ENCODE results near the gene IPCEF1.

IPCEF1 gene

GRCh38 chr6:154356690-154357089 lies at the start of gene IPCEF1:
Gene IPCEF1, minus strand, starts transcription at chr6:154356803. Its CDS starts 90,856 bp downstream, at chr6:154265947.
- no peak within 1 kb of the TSS for H3K4me3 ChIP-seq (ENCODE audit: low read length)
- H3K9me3 ChIP-seq (ENCODE audit: control insufficient read depth, low read length): no peaks in the 10 kb centered on the region
- no peaks in the 10 kb centered on the region for H3K36me3 ChIP-seq (ENCODE audit: control insufficient read depth, insufficient read depth, low read length)
- H3K27me3 ChIP-seq (ENCODE audit: control insufficient read depth, insufficient read depth, low read length): no peaks in the 10 kb centered on the region
- H3K4me1 ChIP-seq (ENCODE audit: control insufficient read depth, insufficient read depth, low read length): no peaks in the 10 kb centered on the region
- H3K9ac ChIP-seq (ENCODE audit: low read length): no peak within 1 kb of the TSS

DNA sequence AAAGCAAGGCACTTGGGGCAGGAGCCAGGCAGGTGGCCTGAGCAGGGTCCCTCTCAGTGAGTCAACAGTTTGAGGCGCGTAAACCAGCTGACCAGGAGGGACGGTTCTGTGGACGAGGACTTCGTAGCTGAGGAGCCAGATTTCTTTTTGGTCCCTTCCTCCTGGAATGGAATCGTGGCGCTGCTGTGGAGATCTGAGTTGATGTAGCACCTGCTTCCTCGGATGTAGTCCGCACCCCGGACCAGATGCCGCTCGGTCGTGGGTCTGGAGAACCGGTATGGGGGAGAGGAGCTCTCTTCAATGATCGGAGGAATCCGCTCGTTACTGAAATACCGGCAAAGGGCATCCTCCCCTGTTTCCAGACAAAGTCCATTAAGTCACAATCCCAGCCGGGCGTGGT lies 49.7 kb upstream of the IPCEF1 start:
- Histone ChIP-seq H3K36me3 (ENCODE audit: control insufficient read depth, insufficient read depth, low read length) (no peaks in the 10 kb centered on the region), H3K27me3 (ENCODE audit: control insufficient read depth, insufficient read depth, low read length) (no peaks in the 10 kb centered on the region), H3K9me3 (ENCODE audit: control insufficient read depth, low read length) (no peaks in the 10 kb centered on the region), H3K9ac (ENCODE audit: low read length) (no peak overlapping the region), H3K4me1 (ENCODE audit: control insufficient read depth, insufficient read depth, low read length) (peaks cover 16% of the 10 kb centered on the region), H3K4me3 (ENCODE audit: low read length) (no peak overlapping the region)

- H3K27me3 ChIP-seq (ENCODE audit: control insufficient read depth, insufficient read depth, low read length): no peaks in the 10 kb centered on the region
- no peak overlapping the region for H3K4me3 ChIP-seq (ENCODE audit: low read length)
- peaks cover 6% of the 10 kb centered on the region for H3K4me1 ChIP-seq (ENCODE audit: control insufficient read depth, insufficient read depth, low read length)
- no peak overlapping the region for H3K9ac ChIP-seq (ENCODE audit: low read length)
- no peaks in the 10 kb centered on the region for H3K36me3 ChIP-seq (ENCODE audit: control insufficient read depth, insufficient read depth, low read length)
- H3K9me3 ChIP-seq (ENCODE audit: control insufficient read depth, low read length): no peaks in the 10 kb centered on the region
Observed at GRCh38 chr6:154404791-154405400, 48.3 kb upstream of the IPCEF1 start.

GRCh38 chr6:154403788-154404187 lies 47.2 kb upstream of the IPCEF1 start:
- no peaks in the 10 kb centered on the region for H3K9me3 ChIP-seq (ENCODE audit: control insufficient read depth, low read length)
- no peak overlapping the region for H3K4me3 ChIP-seq (ENCODE audit: low read length)
- peaks cover 6% of the 10 kb centered on the region for H3K4me1 ChIP-seq (ENCODE audit: control insufficient read depth, insufficient read depth, low read length)
- no peaks in the 10 kb centered on the region for H3K36me3 ChIP-seq (ENCODE audit: control insufficient read depth, insufficient read depth, low read length)
- no peaks in the 10 kb centered on the region for H3K27me3 ChIP-seq (ENCODE audit: control insufficient read depth, insufficient read depth, low read length)
- no peak overlapping the region for H3K9ac ChIP-seq (ENCODE audit: low read length)

DNA sequence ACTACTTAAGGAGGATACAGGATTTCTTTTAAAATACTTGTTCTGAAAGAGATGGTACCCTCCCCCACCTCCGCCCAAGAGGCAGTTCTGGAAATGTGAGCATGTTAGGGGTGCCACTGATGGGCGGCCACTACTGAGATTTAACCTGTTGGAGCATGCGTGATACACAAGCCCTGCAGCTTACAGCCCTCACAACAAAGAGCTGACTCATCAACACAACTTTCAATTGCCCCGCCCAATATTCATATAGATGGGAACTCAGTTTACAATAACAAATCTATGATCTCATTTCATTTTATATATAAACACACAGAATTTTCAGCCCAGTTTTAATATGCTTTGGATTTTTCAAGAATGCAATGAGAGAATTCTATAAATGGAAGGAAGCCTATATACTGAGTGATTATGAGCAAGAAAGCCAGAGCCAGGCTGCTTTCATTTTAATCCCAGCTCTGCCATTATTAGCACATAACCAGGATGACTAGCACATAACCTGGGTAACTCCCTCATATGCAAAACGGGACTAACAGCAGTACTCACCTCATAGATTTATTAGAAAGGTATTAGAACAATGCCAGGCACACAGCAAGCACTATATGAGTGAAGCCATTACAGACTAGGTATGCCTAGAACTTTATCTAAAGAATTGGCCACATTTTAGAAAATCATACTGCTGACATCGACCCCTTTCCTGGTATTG lies 45.6 kb upstream of the IPCEF1 start:
- no peaks in the 10 kb centered on the region for H3K36me3 ChIP-seq (ENCODE audit: control insufficient read depth, insufficient read depth, low read length)
- H3K4me1 ChIP-seq (ENCODE audit: control insufficient read depth, insufficient read depth, low read length): peaks cover 6% of the 10 kb centered on the region
- H3K4me3 ChIP-seq (ENCODE audit: low read length): no peak overlapping the region

GRCh38 chr6:154399097-154399496 lies 42.5 kb upstream of the IPCEF1 start:
- Histone ChIP-seq H3K4me1 (ENCODE audit: control insufficient read depth, insufficient read depth, low read length) (peaks cover 6% of the 10 kb centered on the region), H3K36me3 (ENCODE audit: control insufficient read depth, insufficient read depth, low read length) (no peaks in the 10 kb centered on the region), H3K9me3 (ENCODE audit: control insufficient read depth, low read length) (no peaks in the 10 kb centered on the region), H3K9ac (ENCODE audit: low read length) (no peak overlapping the region), H3K27me3 (ENCODE audit: control insufficient read depth, insufficient read depth, low read length) (no peaks in the 10 kb centered on the region), H3K4me3 (ENCODE audit: low read length) (no peak overlapping the region)

More for the DNA sequence above, 45.6 kb upstream of the IPCEF1 start:
- no peaks in the 10 kb centered on the region for H3K9me3 ChIP-seq (ENCODE audit: control insufficient read depth, low read length)
- no peak overlapping the region for H3K9ac ChIP-seq (ENCODE audit: low read length)
- no peaks in the 10 kb centered on the region for H3K27me3 ChIP-seq (ENCODE audit: control insufficient read depth, insufficient read depth, low read length)

DNA sequence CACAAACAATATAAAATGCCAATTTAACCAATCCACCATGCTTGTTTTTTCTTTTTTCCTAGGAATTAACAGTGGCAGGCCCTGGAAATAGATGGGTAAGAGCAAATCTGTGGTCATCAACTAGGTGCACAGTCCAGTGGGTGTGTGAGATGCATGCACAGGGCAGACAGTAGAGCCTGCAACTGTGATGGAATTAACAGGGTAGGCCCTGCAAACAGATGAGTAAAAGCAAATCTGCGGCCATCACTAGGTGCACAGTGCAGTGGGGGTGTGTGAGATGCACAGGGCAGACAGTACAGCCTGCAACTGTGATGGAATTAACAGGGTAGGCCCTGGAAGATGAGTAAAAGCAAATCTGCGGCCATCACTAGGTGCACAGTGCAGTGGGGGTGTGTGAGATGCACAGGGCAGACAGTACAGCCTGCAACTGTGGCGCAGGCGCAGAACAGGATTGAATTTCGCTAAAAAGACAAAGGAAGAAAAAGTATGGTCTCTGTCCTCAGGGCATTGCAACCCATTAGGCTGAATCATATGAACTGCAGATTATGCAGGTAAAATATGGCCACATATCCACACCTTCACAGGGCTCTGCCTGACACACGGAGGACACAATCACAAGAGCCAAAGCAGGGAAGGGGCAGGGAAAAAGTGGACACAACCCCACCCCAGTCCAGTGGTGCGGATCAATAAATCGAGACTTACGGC lies 41.0 kb upstream of the IPCEF1 start:
- no peak overlapping the region for H3K9ac ChIP-seq (ENCODE audit: low read length)
- H3K4me3 ChIP-seq (ENCODE audit: low read length): no peak overlapping the region
- no peaks in the 10 kb centered on the region for H3K9me3 ChIP-seq (ENCODE audit: control insufficient read depth, low read length)
- no peaks in the 10 kb centered on the region for H3K27me3 ChIP-seq (ENCODE audit: control insufficient read depth, insufficient read depth, low read length)
- no peaks in the 10 kb centered on the region for H3K36me3 ChIP-seq (ENCODE audit: control insufficient read depth, insufficient read depth, low read length)
- no peaks in the 10 kb centered on the region for H3K4me1 ChIP-seq (ENCODE audit: control insufficient read depth, insufficient read depth, low read length)

- Histone ChIP-seq H3K4me1 (ENCODE audit: control insufficient read depth, insufficient read depth, low read length) (no peaks in the 10 kb centered on the region), H3K9ac (ENCODE audit: low read length) (no peak overlapping the region), H3K4me3 (ENCODE audit: low read length) (no peak overlapping the region), H3K27me3 (ENCODE audit: control insufficient read depth, insufficient read depth, low read length) (no peaks in the 10 kb centered on the region), H3K36me3 (ENCODE audit: control insufficient read depth, insufficient read depth, low read length) (no peaks in the 10 kb centered on the region), H3K9me3 (ENCODE audit: control insufficient read depth, low read length) (no peaks in the 10 kb centered on the region)
Observed at GRCh38 chr6:154395878-154396277, 39.3 kb upstream of the IPCEF1 start.

DNA sequence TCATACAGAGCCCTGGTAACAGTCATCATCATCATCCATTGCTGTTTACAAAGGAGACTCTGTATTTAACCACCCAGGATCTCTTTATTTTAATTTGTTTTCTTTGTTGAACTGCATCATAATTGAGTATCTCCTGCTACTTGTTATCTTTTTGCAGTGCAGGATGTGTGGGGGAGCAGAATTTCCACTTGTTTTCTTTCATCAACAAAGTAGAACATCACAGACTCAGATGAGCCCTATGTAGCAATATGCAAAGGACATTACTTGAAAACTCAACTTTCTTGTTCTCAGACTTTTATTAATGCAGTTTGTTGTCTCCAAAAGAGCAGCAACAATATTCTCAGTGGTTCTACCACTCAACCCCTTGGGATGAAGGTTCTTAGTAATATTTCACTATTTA lies 38.7 kb upstream of the IPCEF1 start:
- H3K36me3 ChIP-seq (ENCODE audit: control insufficient read depth, insufficient read depth, low read length): no peaks in the 10 kb centered on the region
- H3K9me3 ChIP-seq (ENCODE audit: control insufficient read depth, low read length): no peaks in the 10 kb centered on the region
- no peaks in the 10 kb centered on the region for H3K4me1 ChIP-seq (ENCODE audit: control insufficient read depth, insufficient read depth, low read length)

DNA sequence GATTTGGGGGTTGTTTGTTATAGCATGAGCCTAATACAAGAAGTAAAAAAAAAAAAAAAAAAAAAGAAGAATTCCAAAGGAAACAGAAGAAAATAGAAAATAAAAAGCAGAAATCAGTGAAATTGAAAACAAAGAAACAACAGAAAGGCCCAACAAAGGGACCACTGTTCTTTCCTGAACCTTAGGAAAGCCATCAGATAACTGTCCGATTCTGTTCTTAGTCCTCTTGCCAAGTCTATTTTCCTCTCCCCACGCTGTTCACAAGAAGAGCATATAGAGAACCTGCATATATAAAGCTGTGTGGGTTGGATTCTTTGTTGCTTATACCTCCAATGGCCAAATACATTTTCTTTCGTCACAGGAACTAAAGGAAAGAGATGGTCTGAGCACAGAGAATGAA lies 38.0 kb upstream of the IPCEF1 start:
- no peak overlapping the region for H3K9ac ChIP-seq (ENCODE audit: low read length)
- no peak overlapping the region for H3K4me3 ChIP-seq (ENCODE audit: low read length)
- no peaks in the 10 kb centered on the region for H3K27me3 ChIP-seq (ENCODE audit: control insufficient read depth, insufficient read depth, low read length)
- H3K9me3 ChIP-seq (ENCODE audit: control insufficient read depth, low read length): no peaks in the 10 kb centered on the region
- H3K36me3 ChIP-seq (ENCODE audit: control insufficient read depth, insufficient read depth, low read length): no peaks in the 10 kb centered on the region
- no peaks in the 10 kb centered on the region for H3K4me1 ChIP-seq (ENCODE audit: control insufficient read depth, insufficient read depth, low read length)

More for the DNA sequence above, 38.7 kb upstream of the IPCEF1 start:
- Histone ChIP-seq H3K4me3 (ENCODE audit: low read length) (no peak overlapping the region), H3K27me3 (ENCODE audit: control insufficient read depth, insufficient read depth, low read length) (no peaks in the 10 kb centered on the region), H3K9ac (ENCODE audit: low read length) (no peak overlapping the region)

- no peak overlapping the region for H3K9ac ChIP-seq (ENCODE audit: low read length)
- no peaks in the 10 kb centered on the region for H3K27me3 ChIP-seq (ENCODE audit: control insufficient read depth, insufficient read depth, low read length)
- no peak overlapping the region for H3K4me3 ChIP-seq (ENCODE audit: low read length)
- H3K36me3 ChIP-seq (ENCODE audit: control insufficient read depth, insufficient read depth, low read length): no peaks in the 10 kb centered on the region
- H3K4me1 ChIP-seq (ENCODE audit: control insufficient read depth, insufficient read depth, low read length): peaks cover 14% of the 10 kb centered on the region
- no peaks in the 10 kb centered on the region for H3K9me3 ChIP-seq (ENCODE audit: control insufficient read depth, low read length)
Observed at GRCh38 chr6:154390034-154390433, 33.4 kb upstream of the IPCEF1 start.

GRCh38 chr6:154388803-154389202 lies 32.2 kb upstream of the IPCEF1 start:
- no peak overlapping the region for H3K9ac ChIP-seq (ENCODE audit: low read length)
- no peaks in the 10 kb centered on the region for H3K27me3 ChIP-seq (ENCODE audit: control insufficient read depth, insufficient read depth, low read length)
- no peaks in the 10 kb centered on the region for H3K36me3 ChIP-seq (ENCODE audit: control insufficient read depth, insufficient read depth, low read length)
- no peak overlapping the region for H3K4me3 ChIP-seq (ENCODE audit: low read length)
- no peaks in the 10 kb centered on the region for H3K9me3 ChIP-seq (ENCODE audit: control insufficient read depth, low read length)
- H3K4me1 ChIP-seq (ENCODE audit: control insufficient read depth, insufficient read depth, low read length): peaks cover 14% of the 10 kb centered on the region

Measured in mucosa of stomach (tissue), 1 donor.